G401.6 (cell line): ENCODE data around the gene SLC37A1.

Source experiments
- FAIRE-seq: peaks from 2 replicates; lab custom pipeline; 2012; peaks lifted over from hg19 to GRCh38; lab: Jason Lieb, UNC

Gene SLC37A1

DNA sequence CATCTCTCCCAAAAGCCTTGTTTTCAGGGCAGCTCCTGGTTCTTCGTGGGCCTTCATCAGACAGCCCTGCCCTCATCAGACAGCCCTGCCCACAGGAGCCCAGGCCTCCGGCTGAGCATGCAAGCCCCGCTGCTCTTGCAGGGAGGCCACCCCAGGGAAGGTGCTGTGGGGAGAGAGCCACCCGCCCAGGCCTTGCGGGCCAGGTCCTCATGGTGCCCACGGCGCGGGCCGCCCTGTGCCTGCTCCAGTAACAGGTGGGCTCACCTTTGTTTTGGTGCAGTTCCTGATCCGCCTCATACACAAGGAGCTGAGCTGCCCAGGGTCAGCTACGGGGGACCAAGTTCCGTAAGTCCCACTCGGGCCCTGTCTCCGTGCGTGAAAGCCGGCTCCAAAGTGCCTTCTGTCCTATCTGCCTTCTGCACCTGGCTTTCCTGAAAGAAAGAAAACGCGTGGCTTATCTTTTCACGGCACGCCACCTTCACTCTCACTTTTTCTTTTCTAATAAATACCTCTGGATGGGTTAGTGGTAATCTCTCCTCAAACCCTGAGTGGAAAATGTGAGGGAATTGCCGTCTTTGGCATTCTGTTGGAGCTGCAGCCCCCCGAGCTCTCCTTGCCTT lies 65.9 kb downstream of the SLC37A1 start:
- no peak for FAIRE-seq

DNA sequence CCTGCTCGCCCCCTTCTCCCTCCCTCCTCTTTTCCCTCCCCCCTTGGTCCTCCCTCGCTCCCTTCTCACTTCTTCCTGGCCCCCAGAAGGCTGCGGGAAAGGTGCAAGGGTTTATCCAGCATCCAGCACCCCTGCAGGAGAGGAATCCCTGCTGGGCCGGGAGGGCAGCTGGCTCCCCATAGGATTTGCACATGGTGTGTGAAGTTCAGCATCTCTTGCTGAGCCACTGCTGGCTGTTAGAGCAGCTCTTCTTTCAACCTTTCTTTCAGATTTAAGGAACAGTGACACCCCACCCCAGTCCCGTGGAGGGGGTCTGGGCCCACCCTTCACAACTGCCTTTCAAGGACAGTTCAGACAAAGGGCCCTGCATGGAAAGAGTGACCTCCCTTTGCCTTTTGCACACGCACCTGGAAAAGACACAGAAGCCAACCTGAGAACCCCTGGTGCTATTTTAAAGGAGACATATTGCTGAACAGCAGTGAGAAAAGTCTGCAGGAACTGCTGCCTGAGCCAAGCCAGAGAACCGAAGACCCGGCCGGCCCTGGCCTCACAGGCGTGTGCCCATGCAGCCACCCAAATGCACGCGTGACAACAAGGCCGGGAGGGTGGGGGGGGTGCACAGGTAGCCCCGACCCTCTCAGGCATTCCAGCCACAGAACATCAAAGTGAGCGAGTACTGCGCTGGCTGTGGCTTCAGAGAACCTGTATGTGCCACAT lies 66.6 kb downstream of the SLC37A1 start:
- FAIRE-seq, result no peak

DNA sequence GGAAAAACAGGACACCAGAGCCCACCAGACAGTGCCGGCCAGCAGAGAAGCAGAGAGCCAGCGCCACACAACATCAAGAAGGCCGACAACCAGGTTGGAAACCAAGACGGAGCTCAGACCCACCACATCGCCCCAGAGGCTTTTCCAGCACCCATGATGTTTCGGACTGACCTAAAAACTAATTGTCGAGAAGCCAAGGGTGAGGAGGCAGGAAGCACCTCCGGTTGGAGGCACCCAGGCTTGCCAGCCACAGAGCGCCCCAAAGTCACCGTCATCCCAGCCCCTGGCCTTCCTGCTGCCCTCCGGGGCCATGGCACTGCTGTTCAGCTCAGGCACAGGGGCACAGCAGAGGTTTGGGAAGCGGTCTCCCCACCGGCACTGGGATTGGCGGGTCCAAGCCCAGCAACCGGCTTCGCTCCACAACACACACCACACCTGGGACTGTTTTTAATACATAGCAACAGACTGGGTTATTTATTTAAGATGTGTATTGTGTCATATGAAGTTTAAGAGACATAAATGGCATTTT lies 67.2 kb downstream of the SLC37A1 start:
- FAIRE-seq, result no peak

GRCh38 chr21:42581336-42581992 lies 67.8 kb downstream of the SLC37A1 start:
- no peak for FAIRE-seq

GRCh38 chr21:42581993-42582786 lies 68.5 kb downstream of the SLC37A1 start:
- FAIRE-seq, result no peak

- FAIRE-seq, result no peak
These were observed 69.3 kb downstream of the SLC37A1 start for GRCh38 chr21:42582787-42583476.

DNA sequence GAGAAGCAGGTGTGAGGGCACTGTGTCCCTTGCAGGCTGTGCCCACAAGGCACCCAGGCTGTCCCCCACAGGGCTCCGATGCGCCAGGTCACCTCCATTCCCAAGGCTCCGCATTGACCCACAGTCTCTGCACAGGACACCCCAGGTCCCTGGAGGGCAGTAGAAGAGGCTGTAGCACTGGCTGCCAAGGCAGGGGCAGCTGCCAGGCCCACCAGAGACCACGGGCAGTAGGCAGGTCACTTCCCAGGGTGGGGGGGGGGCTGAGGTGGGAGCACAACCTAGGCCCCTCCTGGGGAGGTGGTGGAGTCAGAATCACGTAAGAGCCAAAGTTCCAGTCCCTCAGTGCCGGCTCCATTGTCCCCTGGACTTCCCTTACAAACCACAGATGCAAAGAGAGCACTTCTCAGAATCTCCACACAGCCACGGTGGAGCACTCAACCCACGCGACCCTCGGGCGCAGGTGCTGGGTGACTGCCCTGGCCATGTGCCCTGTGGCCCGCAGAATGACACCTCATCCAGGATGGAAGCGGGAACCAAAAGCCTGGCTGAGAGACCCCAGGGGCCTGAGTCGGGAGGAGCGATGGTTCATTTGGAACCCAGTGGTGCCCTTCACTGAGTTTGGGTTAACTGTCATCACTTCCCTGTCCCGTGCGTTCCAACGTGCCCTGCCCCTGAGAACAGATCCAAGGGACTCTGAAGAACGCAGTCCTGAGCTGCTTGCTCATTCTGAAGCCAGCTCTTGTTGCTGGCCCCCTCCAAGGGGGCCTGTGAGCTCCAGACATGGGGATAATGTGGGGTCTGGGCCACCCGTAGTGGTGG lies 70.0 kb downstream of the SLC37A1 start:
- FAIRE-seq, result no peak

DNA sequence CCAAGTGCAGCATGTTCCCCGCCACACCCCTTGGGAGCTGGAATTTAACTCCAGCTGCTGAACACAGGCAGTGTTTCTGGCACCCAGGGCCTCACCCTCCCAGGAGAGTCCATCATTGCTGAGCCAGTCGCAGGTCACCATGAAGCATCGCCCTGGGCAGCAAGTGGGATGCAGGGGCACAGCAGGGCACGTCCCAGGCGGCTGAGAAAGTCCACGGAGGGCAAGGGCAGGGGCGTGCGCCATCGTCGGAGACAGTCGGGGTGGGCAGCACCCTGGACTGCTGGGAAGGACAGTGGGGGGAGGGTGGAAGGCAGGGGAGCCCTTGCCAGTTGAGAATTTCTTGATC lies 70.6 kb downstream of the SLC37A1 start:
- no peak for FAIRE-seq

DNA sequence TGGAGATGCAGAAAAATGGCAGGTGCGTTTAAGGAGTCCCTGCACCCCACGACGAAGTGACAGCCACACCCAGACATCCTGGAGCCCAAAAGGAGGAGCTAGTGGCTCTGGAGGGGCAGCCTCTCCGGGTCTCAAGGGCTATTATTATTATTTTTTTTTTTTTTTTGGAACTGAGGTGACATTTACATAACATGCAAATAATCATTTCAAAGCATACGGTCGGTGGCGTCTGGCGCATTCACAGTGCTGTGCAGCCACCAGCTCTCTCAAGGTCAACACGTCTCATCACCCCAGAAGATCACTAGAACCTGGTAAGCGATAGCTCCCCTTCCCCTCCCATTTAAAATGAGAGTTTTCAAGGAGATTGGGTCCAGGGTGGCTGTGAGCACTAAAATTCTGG lies 72.2 kb downstream of the SLC37A1 start:
- no peak for FAIRE-seq

GRCh38 chr21:42586406-42586805 lies 72.8 kb downstream of the SLC37A1 start:
- no peak for FAIRE-seq

DNA sequence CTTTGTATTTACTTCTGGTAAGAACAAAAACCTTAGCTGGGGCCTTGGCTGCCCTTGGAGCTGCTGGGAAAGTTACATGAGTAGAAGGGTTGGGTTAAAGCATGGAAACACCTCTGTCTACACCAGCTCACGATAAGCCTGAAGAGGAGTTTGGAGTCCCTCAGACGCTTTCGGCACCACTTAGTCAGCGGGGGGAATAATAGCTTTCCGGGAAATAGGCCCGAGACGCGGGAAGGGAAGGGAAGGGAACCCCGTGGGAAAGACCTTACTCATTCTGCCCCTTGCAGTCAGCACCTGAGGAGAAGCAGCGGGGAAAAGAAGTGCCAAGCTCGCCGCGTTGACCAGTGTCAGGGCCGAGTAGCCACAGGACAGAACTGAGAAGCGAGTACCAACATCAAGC lies 73.4 kb downstream of the SLC37A1 start:
- FAIRE-seq, result no peak

DNA sequence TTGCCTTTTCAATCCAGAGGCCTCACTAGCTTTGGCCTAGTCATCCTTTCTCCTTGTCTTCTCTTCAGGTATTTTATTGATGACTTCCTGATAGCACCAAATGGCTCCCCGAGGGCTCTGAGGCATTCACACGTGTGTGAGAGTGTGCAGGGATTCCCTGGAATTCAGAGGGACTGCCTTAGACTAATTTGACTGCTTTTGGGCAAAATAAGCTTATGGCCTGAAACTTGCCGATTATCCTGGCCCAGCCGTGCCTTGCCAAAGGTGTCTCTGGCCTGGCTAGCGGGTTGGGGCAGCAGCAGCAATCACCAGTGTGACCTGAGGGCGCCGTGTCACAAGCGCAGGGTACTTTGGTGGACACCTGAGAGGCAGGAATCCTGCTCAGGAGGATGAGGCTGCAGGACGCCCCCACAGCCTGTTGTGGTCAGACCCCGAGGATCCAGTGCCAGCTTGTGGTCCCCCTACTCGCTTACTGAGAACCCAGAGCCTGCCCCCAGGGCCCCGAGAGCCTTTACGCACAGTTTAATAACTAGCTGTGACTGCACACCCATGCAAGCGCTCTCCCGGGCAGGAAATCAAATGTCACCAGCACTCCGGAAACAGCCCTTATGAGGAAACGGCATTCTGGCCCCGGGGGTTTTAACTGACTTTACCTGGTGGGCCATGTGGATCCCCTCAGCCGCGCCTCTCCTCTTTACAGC lies 76.9 kb downstream of the SLC37A1 start:
- no peak for FAIRE-seq

- FAIRE-seq, result no peak
These were observed 77.7 kb downstream of the SLC37A1 start for GRCh38 chr21:42591170-42591869.

DNA sequence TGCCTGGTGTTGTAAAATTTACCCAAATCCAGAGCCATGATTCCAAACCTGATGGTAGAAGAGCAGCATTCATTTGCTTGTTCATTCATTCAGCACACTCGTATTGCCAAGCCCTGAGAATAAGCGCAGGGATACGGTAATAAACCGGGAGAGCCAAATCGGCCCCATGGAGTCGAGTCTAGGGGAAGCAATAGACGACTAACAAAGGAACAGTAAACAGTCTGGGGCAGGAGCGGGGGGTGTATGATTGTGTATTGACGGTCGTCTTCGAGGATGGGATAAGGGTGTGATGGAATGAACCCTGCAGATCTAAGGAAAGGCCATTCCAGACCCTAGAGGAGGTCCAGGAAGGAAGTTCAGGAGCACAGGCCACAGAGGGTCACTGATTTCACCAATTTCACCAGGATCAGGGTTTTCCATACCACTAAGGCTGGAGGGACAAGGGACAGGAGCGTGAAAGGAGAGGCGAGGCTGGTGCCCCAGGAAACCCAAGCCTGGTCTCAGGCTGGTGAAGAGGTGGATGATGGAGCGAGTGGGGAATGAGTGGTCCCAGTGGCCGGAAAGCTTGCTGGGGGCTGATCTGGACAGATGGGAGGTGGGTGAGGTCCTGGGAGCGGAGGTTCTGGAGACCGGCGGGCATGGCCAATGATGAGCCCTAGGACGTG lies 78.6 kb downstream of the SLC37A1 start:
- FAIRE-seq, result no peak

GRCh38 chr21:42593007-42593814 lies 79.6 kb downstream of the SLC37A1 start:
- no peak for FAIRE-seq

DNA sequence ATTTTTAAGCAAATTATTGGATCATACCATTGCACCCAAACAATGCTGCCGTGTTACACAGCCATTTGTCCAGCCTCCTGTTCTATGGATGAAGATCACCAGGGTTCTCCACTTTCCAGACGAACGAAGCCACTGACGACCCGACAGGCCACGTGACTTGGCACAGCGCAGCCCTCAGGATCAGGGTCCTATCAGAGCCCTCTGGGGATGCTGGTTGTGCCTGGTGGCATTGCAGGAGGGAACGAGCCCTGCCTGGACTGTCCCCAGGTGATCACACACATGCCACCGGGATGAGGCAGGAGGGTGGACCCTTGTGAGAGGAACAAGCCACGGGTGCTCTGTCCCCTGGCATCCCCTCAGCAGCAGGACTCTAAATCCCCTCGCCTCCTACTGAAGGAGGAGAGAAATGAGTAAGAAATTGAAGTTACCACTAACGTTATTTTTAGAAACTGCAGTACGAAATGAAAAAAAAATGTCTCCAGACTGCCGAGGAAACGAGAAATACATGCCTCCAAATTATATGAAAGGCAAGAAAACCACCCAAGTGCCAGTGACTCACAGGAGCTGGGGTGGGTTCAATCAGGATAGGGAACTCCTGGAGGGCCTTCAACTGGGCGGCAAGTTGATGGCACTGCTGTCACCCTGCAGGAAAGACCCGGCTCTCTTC lies 81.1 kb downstream of the SLC37A1 start:
- FAIRE-seq, result no peak

- FAIRE-seq, result no peak
These were observed 81.9 kb downstream of the SLC37A1 start for GRCh38 chr21:42595283-42596187.
